Transverse colon (tissue), 4 donors: ENCODE results near the gene MED9. TPM values are rescaled to one million over a fixed set of nuclear protein-coding genes. Genes with fewer than 3 reads are reported as not detected.

Experiments used
- DNase-seq: peaks from one replicate; pipeline ENCODE4 v3.0.0-alpha.2; 2019
- H3K27ac ChIP-seq, 4 donors: fragments of 200-600 bp; sonication (generic); 2 replicates each; pipeline ENCODE4 v1.5.1; 2016 to 2018; ENCODE audit warnings: inconsistent platforms in 4 of 4
- H3K27me3 ChIP-seq: fragments of 200-600 bp; sonication (generic); 2 replicates; pipeline ENCODE4 v1.5.1; 2017; ENCODE audit warnings: inconsistent platforms
- H3K36me3 ChIP-seq, 4 donors: fragments of 200-600 bp; sonication (generic); 2 replicates each; pipeline ENCODE4 v1.5.1; 2017 to 2019; ENCODE audit warnings: inconsistent platforms in 4 of 4
- H3K4me1 ChIP-seq, 4 donors: fragments of 200-600 bp; sonication (generic); 2 replicates each; pipeline ENCODE4 v1.5.1; 2017 to 2020; ENCODE audit warnings: inconsistent platforms in 4 of 4
- H3K4me3 ChIP-seq, 4 donors: fragments of 200-600 bp; sonication (generic); 1 replicate in 1 of 4; 2 replicates in 3 of 4; pipeline versions ENCODE4 v1.5.1 to v1.6.1; 2017 to 2019; ENCODE audit warnings: inconsistent platforms in 4 of 4
- H3K9me3 ChIP-seq, 2 donors: fragments of 200-600 bp; sonication (generic); 2 replicates each; pipeline ENCODE4 v1.5.1; 2017 to 2019; ENCODE audit warnings: inconsistent platforms in 2 of 2
- CTCF ChIP-seq, 5 experiments: fragments of 200-600 bp in 3 of 5; fragments of 450-650 bp in 2 of 5; sonication (generic) in 3 of 5; IDR thresholded peaks; 1 replicate in 2 of 5; 2 replicates in 3 of 5; pipeline ENCODE4 v1.5.1; 2016 to 2017; ENCODE audit warnings: antibody characterized with exemption in 5 of 5, inconsistent platforms in 3 of 5, mild to moderate bottlenecking in 2 of 5, moderate library complexity in 1 of 5
- EP300 ChIP-seq: sonication (generic); formaldehyde crosslinking; IDR thresholded peaks from one replicate; pipeline ENCODE4 v1.6.1; 2017; ENCODE audit warnings: antibody characterized with exemption, low read depth
- POLR2A ChIP-seq: fragments of 450-650 bp; IDR thresholded peaks from one replicate; pipeline ENCODE4 v1.6.1; 2016; ENCODE audit warnings: antibody characterized with exemption, mild to moderate bottlenecking, moderate library complexity
- POLR2AphosphoS5 ChIP-seq, 3 donors: sonication (generic); formaldehyde crosslinking; IDR thresholded peaks; one replicate each; pipeline ENCODE4 v1.6.1; 2016; ENCODE audit warnings: antibody characterized with exemption in 3 of 3
- WGBS, 2 donors: methylation state at CpG; one replicate each; pipeline ENCODE4 v1.1.5; 2018; ENCODE audit warnings: low coverage in 1 of 2; 5-methylcytosine and 5-hydroxymethylcytosine counted together
- in situ Hi-C, 4 donors: fragments of 200-750 bp; cut with MboI; loops; one replicate each; pipeline versions ENCODE4 v1.15.0 to v1.15.1; 2017; ENCODE audit warnings: low sequenced_read_pairs in 3 of 4, low pct_ligation_motif_present in 1 of 4, low pct_unique_long_range_greater_than_20kb in 1 of 4
- intact Hi-C: fragments of 100-400 bp; cut with DNase I; formaldehyde crosslinking; loops from one replicate; pipeline ENCODE4 v1.15.1; 2023; ENCODE audit warnings: low total_unique reads
- total RNA-seq, 4 donors: library from RNA; depleted of rRNA; stranded (reverse); fragments of >200 nt; gene quantifications; one replicate each; pipeline ENCODE4 v1.1.0, GENCODE V29; 2016

MED9 gene
- total RNA-seq, 4 donors from 2014 or later, result 15.0 to 90.0 (median 25.2) TPM

DNA sequence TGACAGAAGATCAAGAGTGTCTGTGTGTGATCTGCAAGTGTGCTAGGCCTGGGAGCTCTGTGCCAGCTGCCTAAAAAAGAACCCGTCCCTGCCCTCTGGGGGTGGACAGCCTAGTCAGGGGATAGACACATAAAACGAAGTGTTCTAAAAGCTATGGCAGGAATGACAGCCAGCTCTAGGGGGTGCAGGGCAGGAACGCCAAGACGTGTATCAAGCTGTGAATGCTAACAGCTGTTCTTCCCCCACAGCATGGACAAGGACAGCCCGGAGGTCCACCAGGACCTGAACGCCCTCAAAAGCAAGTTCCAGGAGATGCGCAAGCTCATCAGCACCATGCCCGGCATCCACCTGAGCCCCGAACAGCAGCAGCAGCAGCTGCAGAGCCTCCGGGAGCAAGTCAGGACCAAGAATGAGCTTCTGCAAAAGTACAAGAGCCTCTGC is 14.3 kb downstream of the MED9 start:
- no peak overlapping the region for H3K4me3 ChIP-seq
- peaks cover 9 to 33% (median 19%) of the 10 kb centered on the region in 4 donors for H3K4me1 ChIP-seq
- TF ChIP-seq POLR2A (no peak), POLR2AphosphoS5 (IDR thresholded peaks at IDR 0.05) (no peak), EP300 (no peak), CTCF (IDR thresholded peaks at IDR 0.05) (no peak)
- H3K27ac ChIP-seq, result no peak overlapping the region
- H3K9me3 ChIP-seq, result no peaks in the 10 kb centered on the region
- in situ Hi-C loops, result no loop called here
- H3K27me3 ChIP-seq, result peaks cover 7% of the 10 kb centered on the region
- DNase-seq, result no peak
- H3K36me3 ChIP-seq, result peaks cover 0 to 16% (median 4%) of the 10 kb centered on the region in 4 donors
- intact Hi-C loops, result no loop called here
- 94% methylated on average over 10 of the region's 10 CpGs; no CpG with 5 or more reads in 1 of the 2 donors for WGBS, 2 donors

DNA sequence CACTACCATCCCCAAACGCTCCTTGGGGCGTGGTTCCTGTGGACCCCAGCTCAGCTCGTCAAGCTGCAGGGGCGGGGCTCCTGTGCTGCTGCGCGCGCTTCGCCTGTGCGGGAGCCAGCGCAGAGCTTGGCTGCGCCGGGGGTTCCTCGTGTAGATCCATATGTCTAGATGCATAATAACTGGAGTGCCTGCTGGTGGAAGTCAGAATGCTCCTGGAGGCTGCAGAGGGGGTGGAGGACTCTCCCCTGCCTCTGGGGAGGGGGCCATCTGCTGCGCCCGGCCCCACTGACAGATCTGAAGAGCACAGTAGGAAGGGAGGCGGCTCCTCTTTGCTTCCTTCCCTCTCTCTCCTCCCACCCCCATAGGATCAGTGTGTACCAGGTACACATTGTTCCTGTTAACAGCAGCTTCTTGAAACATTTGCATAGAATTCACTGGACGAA is 14.8 kb downstream of the MED9 start:
- 83 to 90% methylated on average over 1 to 17 of the region's 17 CpGs for WGBS, 2 donors
- H3K9me3 ChIP-seq, result no peaks in the 10 kb centered on the region
- no peak overlapping the region for H3K27ac ChIP-seq
- H3K4me1 ChIP-seq, result peaks cover 9 to 33% (median 20%) of the 10 kb centered on the region in 4 donors
- no peak for DNase-seq
- intact Hi-C loops, result no loop called here
- no peak overlapping the region for H3K4me3 ChIP-seq
- peaks cover 7% of the 10 kb centered on the region for H3K27me3 ChIP-seq
- peaks cover 0 to 16% (median 4%) of the 10 kb centered on the region in 4 donors for H3K36me3 ChIP-seq
- TF ChIP-seq POLR2AphosphoS5 (IDR thresholded peaks at IDR 0.05), result no peak
- no peak for TF ChIP-seq POLR2A
- no peak for TF ChIP-seq CTCF (IDR thresholded peaks at IDR 0.05)
- no peak for TF ChIP-seq EP300
- in situ Hi-C loops, result no loop called here

GRCh38 chr17:17492085-17492484 is 15.3 kb downstream of the MED9 start:
- no peak for DNase-seq
- no peaks in the 10 kb centered on the region for H3K9me3 ChIP-seq
- H3K27ac ChIP-seq, result no peak overlapping the region
- no peak for TF ChIP-seq POLR2A
- TF ChIP-seq CTCF (IDR thresholded peaks at IDR 0.05), result no peak
- TF ChIP-seq POLR2AphosphoS5 (IDR thresholded peaks at IDR 0.05), result no peak
- no peak for TF ChIP-seq EP300
- 90% methylated on average over 6 to 11 of the region's 11 CpGs for WGBS, 2 donors
- H3K27me3 ChIP-seq, result peaks cover 7% of the 10 kb centered on the region
- H3K4me1 ChIP-seq, result peaks cover 9 to 36% (median 24%) of the 10 kb centered on the region in 4 donors
- H3K36me3 ChIP-seq, result peaks cover 0 to 16% (median 4%) of the 10 kb centered on the region in 4 donors
- in situ Hi-C loops (no loop called here), intact Hi-C loops (no loop called here)
- H3K4me3 ChIP-seq, result no peak overlapping the region

GRCh38 chr17:17492571-17492970 is 15.8 kb downstream of the MED9 start:
- H3K36me3 ChIP-seq, result peaks cover 0 to 12% (median 4%) of the 10 kb centered on the region in 4 donors
- H3K4me3 ChIP-seq, result no peak overlapping the region
- in situ Hi-C loops (no loop called here), intact Hi-C loops (no loop called here)
- no peaks in the 10 kb centered on the region for H3K9me3 ChIP-seq
- no peak for TF ChIP-seq POLR2A
- TF ChIP-seq POLR2AphosphoS5 (IDR thresholded peaks at IDR 0.05), result no peak
- TF ChIP-seq CTCF (IDR thresholded peaks at IDR 0.05), result no peak
- TF ChIP-seq EP300, result no peak
- H3K27ac ChIP-seq, result peak overlapping the region in 1 of 4 donors; percentile 18
- H3K27me3 ChIP-seq, result peaks cover 7% of the 10 kb centered on the region
- DNase-seq, result no peak
- 93 to 94% methylated on average over 8 to 9 of the region's 9 CpGs for WGBS, 2 donors
- peaks cover 9 to 38% (median 25%) of the 10 kb centered on the region in 4 donors for H3K4me1 ChIP-seq
